A549 (cell line): ENCODE data around the gene EHD3. TPM values are rescaled to one million over a fixed set of nuclear protein-coding genes. Genes with fewer than 3 reads are reported as not detected.

ENCODE experiments used
- ATAC-seq, 2 experiments: fragments of 200-7000 bp in 1 of 2; fragments of >200 bp in 1 of 2; cut with Nextera tagmentation in 1 of 2; cut with Tn5 transposase in 1 of 2; 3 replicates each; pipeline versions ENCODE4 v1.8.0 to v1.9.1; 2018 to 2020; ENCODE audit warnings: mild to moderate bottlenecking in 1 of 2, moderate library complexity in 1 of 2
- CTCF ChIA-PET: fragments of 300-600 bp; sonication (Branson Sonifier 250); formaldehyde crosslinking; extraction: SDS; loops from one replicate; lab custom pipeline; 2021; ENCODE audit warnings: antibody characterized with exemption, inconsistent platforms; lab: Yijun Ruan, JAX
- POLR2A ChIA-PET: fragments of 350-600 bp; formaldehyde crosslinking; extraction: SDS; loops from one replicate; lab custom pipeline; 2021; ENCODE audit warnings: antibody characterized with exemption, inconsistent platforms; lab: Yijun Ruan, JAX
- DNase-seq, 2 experiments: peaks; one replicate each; pipeline versions ENCODE4 v3.0.0 to v3.0.0-alpha.2; 2011 to 2016; ENCODE audit warnings: low read depth in 1 of 2, low spot score in 1 of 2
- FAIRE-seq: peaks from 2 replicates; lab custom pipeline; 2011; peaks lifted over from hg19 to GRCh38; lab: Jason Lieb, UNC
- H3K27ac ChIP-seq, 2 experiments: fragments of >200 bp; sonication (Bioruptor Twin); formaldehyde crosslinking; 3 replicates each; pipeline ENCODE4 v1.5.1; 2016 to 2017
- H3K4me1 ChIP-seq: fragments of >200 bp; sonication (Bioruptor Twin); formaldehyde crosslinking; 3 replicates; pipeline ENCODE4 v1.6.1; 2016
- H3K4me2 ChIP-seq: fragments of >200 bp; sonication (Bioruptor Twin); formaldehyde crosslinking; 3 replicates; pipeline ENCODE4 v1.6.1; 2016
- H3K4me3 ChIP-seq: fragments of >200 bp; sonication (Bioruptor Twin); formaldehyde crosslinking; 3 replicates; pipeline ENCODE4 v1.5.1; 2016
- H3K9me3 ChIP-seq: fragments of >200 bp; sonication (Bioruptor Twin); formaldehyde crosslinking; 3 replicates; pipeline ENCODE4 v1.6.1; 2016
- CEBPB ChIP-seq, 2 experiments: fragments of >200 bp in 1 of 2; sonication (Bioruptor Twin) in 1 of 2; formaldehyde crosslinking in 1 of 2; IDR thresholded peaks; 2 replicates each; pipeline ENCODE4 v1.6.1; 2012 to 2016
- CHD2 ChIP-seq: fragments of 150-350 bp; IDR thresholded peaks from 2 replicates; pipeline ENCODE4 v1.6.1; 2014; ENCODE audit warnings: low read length; ENCODE audit not compliant: partially characterized antibody
- EP300 ChIP-seq, 2 experiments: fragments of >200 bp; sonication (Bioruptor Twin); formaldehyde crosslinking; IDR thresholded peaks; 2 replicates in 1 of 2; 3 replicates in 1 of 2; pipeline ENCODE4 v1.6.1; 2016 to 2017
- HEYL ChIP-seq: fragments of 250-450 bp; sonication (Bioruptor Pico); IDR thresholded peaks from 2 replicates; pipeline ENCODE4 v1.8.0; 2021; ENCODE audit warnings: mild to moderate bottlenecking, moderate library complexity
- HOXA7 ChIP-seq: fragments of 250-450 bp; sonication (Bioruptor Pico); IDR thresholded peaks from 2 replicates; pipeline ENCODE4 v1.5.0; 2020; ENCODE audit warnings: mild to moderate bottlenecking, moderate library complexity
- HOXB5 ChIP-seq: fragments of 250-450 bp; sonication (Bioruptor Pico); IDR thresholded peaks from 2 replicates; pipeline ENCODE4 v1.5.0; 2020; ENCODE audit warnings: mild to moderate bottlenecking, moderate library complexity
- JUN ChIP-seq, 2 experiments: fragments of >200 bp; sonication (Bioruptor Twin); formaldehyde crosslinking; IDR thresholded peaks; 2 replicates in 1 of 2; 3 replicates in 1 of 2; pipeline ENCODE4 v1.6.1; 2016 to 2017
- KDM1A ChIP-seq: fragments of 200-600 bp; sonication (generic); IDR thresholded peaks from 2 replicates; pipeline ENCODE4 v1.6.1; 2016; ENCODE audit warnings: low read depth, mild to moderate bottlenecking
- MAFK ChIP-seq: fragments of 450-650 bp; IDR thresholded peaks from 2 replicates; pipeline ENCODE4 v1.6.1; 2014; ENCODE audit not compliant: partially characterized antibody
- NFE2L2 ChIP-seq: fragments of 150-350 bp; conservative IDR thresholded peaks from 2 replicates; pipeline ENCODE4 v1.6.1; 2014; ENCODE audit warnings: low read length
- NPAS2 ChIP-seq: fragments of 250-450 bp; sonication (Bioruptor Pico); IDR thresholded peaks from 2 replicates; pipeline ENCODE4 v1.8.0; 2022; ENCODE audit warnings: mild to moderate bottlenecking, moderate library complexity, borderline replicate concordance
- NR3C1 ChIP-seq: fragments of >200 bp; sonication (Bioruptor Twin); formaldehyde crosslinking; IDR thresholded peaks from 3 replicates; pipeline ENCODE4 v1.6.1; 2017
- POLR2AphosphoS2 ChIP-seq: conservative IDR thresholded peaks from 2 replicates; pipeline ENCODE4 v1.6.1; 2012; ENCODE audit warnings: low read length, improper control_type of control experiment, inconsistent platforms
- REST ChIP-seq: fragments of 200-600 bp; sonication (generic); IDR thresholded peaks from 2 replicates; pipeline ENCODE4 v1.6.1; 2016; ENCODE audit warnings: antibody characterized with exemption, mild to moderate bottlenecking, moderate library complexity
- RNF2 ChIP-seq: fragments of 200-600 bp; sonication (generic); IDR thresholded peaks from 2 replicates; pipeline ENCODE4 v1.6.1; 2016; ENCODE audit warnings: low read depth, mild to moderate bottlenecking, antibody characterized with exemption, moderate library complexity, borderline replicate concordance
- SMC3 ChIP-seq: fragments of >200 bp; sonication (Bioruptor Twin); formaldehyde crosslinking; IDR thresholded peaks from 3 replicates; pipeline ENCODE4 v1.6.1; 2018; ENCODE audit warnings: inconsistent platforms
- SREBF2 ChIP-seq: fragments of 450-650 bp; IDR thresholded peaks from 2 replicates; pipeline ENCODE4 v1.6.1; 2014; ENCODE audit warnings: mild to moderate bottlenecking, moderate library complexity
- TP53 ChIP-seq: fragments of 250-450 bp; sonication (Bioruptor Pico); IDR thresholded peaks from 2 replicates; pipeline ENCODE4 v1.5.0; 2021; ENCODE audit warnings: mild to moderate bottlenecking, moderate library complexity
- whole genome bisulfite sequencing: methylation state at CpG from one replicate; pipeline ENCODE4 v1.1.6; 2017; ENCODE audit errors: missing lambda C conversion rate; 5-methylcytosine and 5-hydroxymethylcytosine counted together
- polyA plus RNA-seq, 4 experiments: library from polyadenylated mRNA; depleted of rRNA in 3 of 4; stranded (reverse); fragments of >200 nt; fragmentation: RNase III in 1 of 4; extraction: RNeasy Plus Mini Kit Qiagen cat#74134 plus additional on column Dnase treatment in 1 of 4; gene quantifications; 2 replicates in 3 of 4; 3 replicates in 1 of 4; pipeline ENCODE4 v1.2.3, GENCODE V29; 2011 to 2017
- TF ChIP-seq, protein P1 (sequence below): fragments of >200 bp; sonication (Bioruptor Twin); formaldehyde crosslinking; IDR thresholded peaks from 2 replicates; pipeline ENCODE4 v1.6.1; 2016
- TF ChIP-seq, protein P2 (sequence below): IDR thresholded peaks from 2 replicates; pipeline ENCODE4 v1.6.1; 2012
- TF ChIP-seq, protein P3 (sequence below): fragments of 250-450 bp; sonication (Bioruptor Pico); IDR thresholded peaks from 2 replicates; pipeline ENCODE4 v1.5.0; 2021; ENCODE audit warnings: mild to moderate bottlenecking, moderate library complexity, borderline replicate concordance
- TF ChIP-seq, protein P4 (sequence below): fragments of 450-650 bp; IDR thresholded peaks from 2 replicates; pipeline ENCODE4 v1.6.1; 2014; ENCODE audit warnings: antibody characterized with exemption

Gene EHD3
- polyA plus RNA-seq, 2 of the 4 experiments (the other 2 are of a cell fraction) = 8.7 to 10.6 TPM

GRCh38 chr2:31192396-31192795 is 41.6 kb upstream of the EHD3 start:
- no peak overlapping the region for H3K27ac ChIP-seq
- CTCF ChIA-PET = no interaction called here
- ATAC-seq = no peak
- POLR2A ChIA-PET = no interaction called here
- H3K9me3 ChIP-seq = no peaks in the 10 kb centered on the region
- H3K4me3 ChIP-seq = no peak overlapping the region
- FAIRE-seq = no peak
- H3K4me1 ChIP-seq = no peaks in the 10 kb centered on the region
- DNase-seq = no peak
- TF ChIP-seq CEBPB (IDR thresholded peaks at IDR 0.05) (no peak), SREBF2 (no peak), TP53 (CRISPR knock-in tag) (no peak), HOXB5 (no peak), POLR2AphosphoS2 (no peak), REST (no peak), CHD2 (no peak), SMC3 (no peak), JUN (IDR thresholded peaks at IDR 0.05) (no peak), KDM1A (no peak), EP300 (IDR thresholded peaks at IDR 0.05) (no peak), HEYL (no peak), NFE2L2 (no peak), HOXA7 (CRISPR knock-in tag) (no peak), NPAS2 (CRISPR knock-in tag) (no peak), RNF2 (no peak)
- TF ChIP-seq, protein P1, sequence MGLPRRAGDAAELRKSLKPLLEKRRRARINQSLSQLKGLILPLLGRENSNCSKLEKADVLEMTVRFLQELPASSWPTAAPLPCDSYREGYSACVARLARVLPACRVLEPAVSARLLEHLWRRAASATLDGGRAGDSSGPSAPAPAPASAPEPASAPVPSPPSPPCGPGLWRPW = no peak
- TF ChIP-seq, protein P2, sequence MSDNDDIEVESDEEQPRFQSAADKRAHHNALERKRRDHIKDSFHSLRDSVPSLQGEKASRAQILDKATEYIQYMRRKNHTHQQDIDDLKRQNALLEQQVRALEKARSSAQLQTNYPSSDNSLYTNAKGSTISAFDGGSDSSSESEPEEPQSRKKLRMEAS = no peak
- TF ChIP-seq, protein P3, sequence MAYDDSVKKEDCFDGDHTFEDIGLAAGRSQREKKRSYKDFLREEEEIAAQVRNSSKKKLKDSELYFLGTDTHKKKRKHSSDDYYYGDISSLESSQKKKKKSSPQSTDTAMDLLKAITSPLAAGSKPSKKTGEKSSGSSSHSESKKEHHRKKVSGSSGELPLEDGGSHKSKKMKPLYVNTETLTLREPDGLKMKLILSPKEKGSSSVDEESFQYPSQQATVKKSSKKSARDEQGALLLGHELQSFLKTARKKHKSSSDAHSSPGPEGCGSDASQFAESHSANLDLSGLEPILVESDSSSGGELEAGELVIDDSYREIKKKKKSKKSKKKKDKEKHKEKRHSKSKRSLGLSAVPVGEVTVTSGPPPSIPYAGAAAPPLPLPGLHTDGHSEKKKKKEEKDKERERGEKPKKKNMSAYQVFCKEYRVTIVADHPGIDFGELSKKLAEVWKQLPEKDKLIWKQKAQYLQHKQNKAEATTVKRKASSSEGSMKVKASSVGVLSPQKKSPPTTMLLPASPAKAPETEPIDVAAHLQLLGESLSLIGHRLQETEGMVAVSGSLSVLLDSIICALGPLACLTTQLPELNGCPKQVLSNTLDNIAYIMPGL (CRISPR knock-in tag) = no peak
- TF ChIP-seq, protein P4, sequence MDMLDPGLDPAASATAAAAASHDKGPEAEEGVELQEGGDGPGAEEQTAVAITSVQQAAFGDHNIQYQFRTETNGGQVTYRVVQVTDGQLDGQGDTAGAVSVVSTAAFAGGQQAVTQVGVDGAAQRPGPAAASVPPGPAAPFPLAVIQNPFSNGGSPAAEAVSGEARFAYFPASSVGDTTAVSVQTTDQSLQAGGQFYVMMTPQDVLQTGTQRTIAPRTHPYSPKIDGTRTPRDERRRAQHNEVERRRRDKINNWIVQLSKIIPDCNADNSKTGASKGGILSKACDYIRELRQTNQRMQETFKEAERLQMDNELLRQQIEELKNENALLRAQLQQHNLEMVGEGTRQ = no peak
- TF ChIP-seq, all 56 proteins: peak for 0
- WGBS = 55% methylated on average over 2 of the region's 2 CpGs
- no peak overlapping the region for H3K4me2 ChIP-seq

DNA sequence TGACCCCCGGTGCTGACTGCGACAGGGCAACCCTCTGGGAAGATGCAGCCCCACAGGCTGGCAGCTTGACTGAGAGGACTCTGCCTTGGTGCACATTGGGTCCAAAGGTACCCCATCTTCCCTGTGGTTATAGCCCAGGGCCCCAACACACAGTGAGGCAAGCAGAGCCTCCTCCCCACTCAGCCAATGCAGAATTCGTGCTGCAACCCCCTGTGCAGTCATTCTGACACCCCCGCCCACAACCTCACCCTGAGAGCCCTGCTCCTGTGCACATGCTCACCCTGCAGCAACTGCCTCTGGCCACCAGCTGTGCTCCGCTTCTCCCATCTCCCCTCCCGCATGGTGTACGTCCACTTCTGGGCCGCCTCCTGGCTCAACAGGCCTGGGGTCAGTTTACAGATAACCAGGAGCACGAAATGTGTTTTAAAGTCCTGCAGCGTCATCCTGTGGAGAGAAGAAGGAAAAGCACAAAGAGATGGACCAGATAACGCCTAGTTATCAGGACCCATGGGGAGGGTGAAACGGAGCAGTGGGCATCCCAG is 41.0 kb upstream of the EHD3 start:
- Histone ChIP-seq H3K27ac (no peak overlapping the region), H3K4me2 (no peak overlapping the region), H3K4me3 (no peak overlapping the region), H3K9me3 (no peaks in the 10 kb centered on the region), H3K4me1 (no peaks in the 10 kb centered on the region)
- DNase-seq (no peak), ATAC-seq (no peak), FAIRE-seq (no peak)
- TF ChIP-seq MAFK = peak; percentile 3
- no peak for TF ChIP-seq NR3C1
- POLR2A ChIA-PET = no interaction called here
- CTCF ChIA-PET = interaction anchor here (0.6 to 2.3 kb wide), 2 partner anchors 141 to 440 kb away, joined by 3 to 7 read pairs; no protein-coding TSS in a partner anchor
- 64% methylated on average over 12 of the region's 12 CpGs for WGBS
